Measurements from ENCODE around the gene ATP11C. TPM values are rescaled to one million over a fixed set of nuclear protein-coding genes. Genes with fewer than 3 reads are reported as not detected.

ATP11C gene
- polyA plus RNA-seq, 1 donor (not counting 4 experiments of a cell fraction or from before 2014, with no cell fraction given) = 14.0 TPM

GRCh38 chrX:139708067-139708466 is 224.8 kb downstream of the ATP11C start, which contains the start of gene MCF2:
Gene MCF2 (minus strand): TSS chrX:139708167. CDS start chrX:139651744, 56,423 bp downstream.
- Histone ChIP-seq H3K27me3 (ENCODE audit: control insufficient read depth, extremely low read depth, insufficient read depth, low read length) (no peaks in the 10 kb centered on the region), H3K79me2 (ENCODE audit: control insufficient read depth, insufficient read depth, low read length) (no peaks in the 10 kb centered on the region), H3K27ac (ENCODE audit: control insufficient read depth, insufficient read depth, low read length) (no peak within 1 kb of the TSS), H4K20me1 (ENCODE audit: control insufficient read depth, extremely low read depth, insufficient read depth, low read length) (no peaks in the 10 kb centered on the region), H3K9me1 (ENCODE audit: control insufficient read depth, extremely low read depth, insufficient read depth, low read length) (no peaks in the 10 kb centered on the region), H3K36me3 (ENCODE audit: control insufficient read depth in 2 of 2, extremely low read depth in 1 of 2, insufficient read depth in 2 of 2, low read length in 2 of 2) (no peaks in the 10 kb centered on the region), H3K9ac (ENCODE audit: control insufficient read depth, extremely low read depth, insufficient read depth, low read length) (no peak within 1 kb of the TSS), H2AFZ (ENCODE audit: control insufficient read depth, low read length) (no peak within 1 kb of the TSS), H3K4me3 (ENCODE audit: control insufficient read depth in 2 of 3, extremely low read depth in 1 of 3, insufficient read depth in 2 of 3, low read depth in 1 of 3, low read length in 3 of 3) (no peak within 1 kb of the TSS), H3K9me3 (ENCODE audit: control insufficient read depth, low read depth, low read length) (no peaks in the 10 kb centered on the region), H3K4me1 (ENCODE audit: control insufficient read depth, extremely low read depth, insufficient read depth, low read length) (no peaks in the 10 kb centered on the region), H3K4me2 (ENCODE audit: control insufficient read depth, extremely low read depth, insufficient read depth, low read depth, low read length) (no peak within 1 kb of the TSS)
- dilution Hi-C loops (cut with MboI; ENCODE audit: extremely low pct_ligation_motif_present, low sequenced_read_pairs) = no loop called here
- no peak for DNase-seq (ENCODE audit: low read depth, low spot score)
- no peak for TF ChIP-seq CTCF (optimal IDR thresholded peaks at IDR 0.05 in 1 of 3, IDR thresholded peaks at IDR 0.05 in 1 of 3, conservative IDR thresholded peaks at IDR 0.05 in 1 of 3; ENCODE audit: extremely low read depth in 1 of 3, insufficient read depth in 2 of 3, low read length in 3 of 3)
- TF ChIP-seq EZH2 (IDR thresholded peaks at IDR 0.05; ENCODE audit: low read length) = no peak
- no peak for FAIRE-seq

GRCh38 chrX:139702658-139703057 is 230.2 kb downstream of the ATP11C start:
- no peak overlapping the region for H3K27ac ChIP-seq (ENCODE audit: control insufficient read depth, insufficient read depth, low read length)
- H3K4me3 ChIP-seq (ENCODE audit: control insufficient read depth in 2 of 3, extremely low read depth in 1 of 3, insufficient read depth in 2 of 3, low read depth in 1 of 3, low read length in 3 of 3) = no peak overlapping the region
- no peak overlapping the region for H2AFZ ChIP-seq (ENCODE audit: control insufficient read depth, low read length)
- no peaks in the 10 kb centered on the region for H3K9me3 ChIP-seq (ENCODE audit: control insufficient read depth, low read depth, low read length)
- dilution Hi-C loops (cut with MboI; ENCODE audit: extremely low pct_ligation_motif_present, low sequenced_read_pairs) = no loop called here
- no peak overlapping the region for H3K4me2 ChIP-seq (ENCODE audit: control insufficient read depth, extremely low read depth, insufficient read depth, low read depth, low read length)
- no peaks in the 10 kb centered on the region for H3K36me3 ChIP-seq (ENCODE audit: control insufficient read depth in 2 of 2, extremely low read depth in 1 of 2, insufficient read depth in 2 of 2, low read length in 2 of 2)
- H3K4me1 ChIP-seq (ENCODE audit: control insufficient read depth, extremely low read depth, insufficient read depth, low read length) = no peaks in the 10 kb centered on the region
- no peak overlapping the region for H3K9ac ChIP-seq (ENCODE audit: control insufficient read depth, extremely low read depth, insufficient read depth, low read length)
- no peaks in the 10 kb centered on the region for H4K20me1 ChIP-seq (ENCODE audit: control insufficient read depth, extremely low read depth, insufficient read depth, low read length)
- no peak for FAIRE-seq
- H3K79me2 ChIP-seq (ENCODE audit: control insufficient read depth, insufficient read depth, low read length) = no peaks in the 10 kb centered on the region
- TF ChIP-seq CTCF (optimal IDR thresholded peaks at IDR 0.05 in 1 of 3, IDR thresholded peaks at IDR 0.05 in 1 of 3, conservative IDR thresholded peaks at IDR 0.05 in 1 of 3; ENCODE audit: extremely low read depth in 1 of 3, insufficient read depth in 2 of 3, low read length in 3 of 3) = no peak
- no peak for TF ChIP-seq EZH2 (IDR thresholded peaks at IDR 0.05; ENCODE audit: low read length)
- DNase-seq (ENCODE audit: low read depth, low spot score) = no peak
- H3K27me3 ChIP-seq (ENCODE audit: control insufficient read depth, extremely low read depth, insufficient read depth, low read length) = no peaks in the 10 kb centered on the region
- H3K9me1 ChIP-seq (ENCODE audit: control insufficient read depth, extremely low read depth, insufficient read depth, low read length) = no peaks in the 10 kb centered on the region

All from keratinocyte (primary cell).